ENCODE results near the gene E2F6.
A peak's percentile ranks its signal among the peaks of the same experiment; 100 is the strongest.

E2F6 gene

GRCh38 chr2:11404376-11405073 lies 61.4 kb downstream of the E2F6 start:
- Histone ChIP-seq H3K9ac (ENCODE audit: low read depth, low read length, poor library complexity, severe bottlenecking) (peak overlapping the region; percentile 4), H3F3A (ENCODE audit: low read depth) (no peaks in the 10 kb centered on the region), H3K9me3 (ENCODE audit: insufficient read depth, low read depth, low read length) (no peaks in the 10 kb centered on the region), H3K79me2 (ENCODE audit: insufficient read depth, low read length) (no peaks in the 10 kb centered on the region), H3K27me3 (ENCODE audit: insufficient read depth, low read length, poor library complexity, severe bottlenecking) (no peaks in the 10 kb centered on the region), H2AFZ (ENCODE audit: low read length) (no peak overlapping the region), H3K4me2 (ENCODE audit: low read depth, low read length, poor library complexity, severe bottlenecking) (no peak overlapping the region), H3K4me1 (ENCODE audit: insufficient read depth, low read length, poor library complexity, severe bottlenecking) (peaks cover 26% of the 10 kb centered on the region), H3K36me3 (ENCODE audit: insufficient read depth, low read length) (no peaks in the 10 kb centered on the region), H4K20me1 (ENCODE audit: insufficient read depth, low read length, poor library complexity, severe bottlenecking) (no peaks in the 10 kb centered on the region), H3K4me3 (ENCODE audit: low read length, poor library complexity, severe bottlenecking) (no peak overlapping the region), H3K9me2 (replicated peaks; ENCODE audit: low read depth, low read length) (no peaks in the 10 kb centered on the region)
- TF ChIP-seq EZH2phosphoT487 (IDR thresholded peaks at IDR 0.05; ENCODE audit: borderline replicate concordance) = no peak
- no peak for TF ChIP-seq CTCF (conservative IDR thresholded peaks at IDR 0.05; ENCODE audit: low read length)

GRCh38 chr2:11402436-11402835 lies 63.5 kb downstream of the E2F6 start:
- TF ChIP-seq EZH2phosphoT487 (IDR thresholded peaks at IDR 0.05; ENCODE audit: borderline replicate concordance) (no peak), CTCF (conservative IDR thresholded peaks at IDR 0.05; ENCODE audit: low read length) (no peak)
- Histone ChIP-seq H3K79me2 (ENCODE audit: insufficient read depth, low read length) (no peaks in the 10 kb centered on the region), H2AFZ (ENCODE audit: low read length) (no peak overlapping the region), H3F3A (ENCODE audit: low read depth) (no peaks in the 10 kb centered on the region), H3K4me2 (ENCODE audit: low read depth, low read length, poor library complexity, severe bottlenecking) (no peak overlapping the region), H3K9ac (ENCODE audit: low read depth, low read length, poor library complexity, severe bottlenecking) (no peak overlapping the region), H3K9me2 (replicated peaks; ENCODE audit: low read depth, low read length) (no peaks in the 10 kb centered on the region), H3K4me1 (ENCODE audit: insufficient read depth, low read length, poor library complexity, severe bottlenecking) (peaks cover 30% of the 10 kb centered on the region), H3K9me3 (ENCODE audit: insufficient read depth, low read depth, low read length) (no peaks in the 10 kb centered on the region), H3K36me3 (ENCODE audit: insufficient read depth, low read length) (no peaks in the 10 kb centered on the region), H3K27me3 (ENCODE audit: insufficient read depth, low read length, poor library complexity, severe bottlenecking) (no peaks in the 10 kb centered on the region), H3K4me3 (ENCODE audit: low read length, poor library complexity, severe bottlenecking) (no peak overlapping the region), H4K20me1 (ENCODE audit: insufficient read depth, low read length, poor library complexity, severe bottlenecking) (no peaks in the 10 kb centered on the region)

GRCh38 chr2:11399438-11399762 lies 66.6 kb downstream of the E2F6 start:
- H3K9me2 ChIP-seq (replicated peaks; ENCODE audit: low read depth, low read length) = no peaks in the 10 kb centered on the region
- no peaks in the 10 kb centered on the region for H3K36me3 ChIP-seq (ENCODE audit: insufficient read depth, low read length)
- H3F3A ChIP-seq (ENCODE audit: low read depth) = no peaks in the 10 kb centered on the region
- H3K4me2 ChIP-seq (ENCODE audit: low read depth, low read length, poor library complexity, severe bottlenecking) = no peak overlapping the region
- no peak overlapping the region for H3K4me3 ChIP-seq (ENCODE audit: low read length, poor library complexity, severe bottlenecking)
- H4K20me1 ChIP-seq (ENCODE audit: insufficient read depth, low read length, poor library complexity, severe bottlenecking) = no peaks in the 10 kb centered on the region
- H3K27me3 ChIP-seq (ENCODE audit: insufficient read depth, low read length, poor library complexity, severe bottlenecking) = no peaks in the 10 kb centered on the region
- H3K79me2 ChIP-seq (ENCODE audit: insufficient read depth, low read length) = no peaks in the 10 kb centered on the region
- H2AFZ ChIP-seq (ENCODE audit: low read length) = no peak overlapping the region; the same call in 1 of the 2 replicates
- H3K4me1 ChIP-seq (ENCODE audit: insufficient read depth, low read length, poor library complexity, severe bottlenecking) = peaks cover 23% of the 10 kb centered on the region
- TF ChIP-seq EZH2phosphoT487 (IDR thresholded peaks at IDR 0.05; ENCODE audit: borderline replicate concordance) = no peak
- no peak for TF ChIP-seq CTCF (conservative IDR thresholded peaks at IDR 0.05; ENCODE audit: low read length)
- no peak overlapping the region for H3K9ac ChIP-seq (ENCODE audit: low read depth, low read length, poor library complexity, severe bottlenecking)
- H3K9me3 ChIP-seq (ENCODE audit: insufficient read depth, low read depth, low read length) = no peaks in the 10 kb centered on the region

Data from Loucy (cell line).